Nephron progenitor cell (in vitro differentiated cells): ENCODE measurements around the gene UVRAG.

Experiments used
- DNase-seq: peaks from one replicate; pipeline ENCODE4 v3.0.0; 2021
- H3K27ac Mint-ChIP-seq: 2 replicates; pipeline ENCODE4 v1.8.0; 2021; ENCODE audit warnings: mild to moderate bottlenecking, moderate library complexity, mixed read lengths
- H3K27me3 Mint-ChIP-seq: 2 replicates; pipeline ENCODE4 v1.8.0; 2021; ENCODE audit warnings: mild to moderate bottlenecking, low read depth, mixed read lengths; ENCODE audit not compliant: poor library complexity
- H3K36me3 Mint-ChIP-seq: 2 replicates; pipeline ENCODE4 v1.8.0; 2021; ENCODE audit warnings: low read depth, mixed read lengths
- H3K4me1 Mint-ChIP-seq: 2 replicates; pipeline ENCODE4 v1.8.0; 2021; ENCODE audit warnings: mixed read lengths
- H3K4me3 Mint-ChIP-seq: 2 replicates; pipeline ENCODE4 v1.8.0; 2021; ENCODE audit warnings: mild to moderate bottlenecking, moderate library complexity, mixed read lengths
- H3K9me3 Mint-ChIP-seq: 2 replicates; pipeline ENCODE4 v1.8.0; 2021; ENCODE audit warnings: mild to moderate bottlenecking, moderate library complexity, mixed read lengths
- TF ChIP-seq, protein P1 (sequence below): fragments of 200-600 bp; sonication (generic); IDR thresholded peaks from 2 replicates; pipeline ENCODE4 v1.5.0; 2021; ENCODE audit warnings: antibody characterized with exemption

UVRAG gene

GRCh38 chr11:75934851-75935250, 119.8 kb downstream of the UVRAG start:
- no peak for DNase-seq
- Mint-ChIP-seq H3K36me3 (peaks cover 13% of the 10 kb centered on the region), H3K4me3 (no peak overlapping the region), H3K27ac (no peak overlapping the region), H3K27me3 (no peaks in the 10 kb centered on the region), H3K4me1 (no peaks in the 10 kb centered on the region), H3K9me3 (peaks cover 5% of the 10 kb centered on the region)
- TF ChIP-seq, protein P1, sequence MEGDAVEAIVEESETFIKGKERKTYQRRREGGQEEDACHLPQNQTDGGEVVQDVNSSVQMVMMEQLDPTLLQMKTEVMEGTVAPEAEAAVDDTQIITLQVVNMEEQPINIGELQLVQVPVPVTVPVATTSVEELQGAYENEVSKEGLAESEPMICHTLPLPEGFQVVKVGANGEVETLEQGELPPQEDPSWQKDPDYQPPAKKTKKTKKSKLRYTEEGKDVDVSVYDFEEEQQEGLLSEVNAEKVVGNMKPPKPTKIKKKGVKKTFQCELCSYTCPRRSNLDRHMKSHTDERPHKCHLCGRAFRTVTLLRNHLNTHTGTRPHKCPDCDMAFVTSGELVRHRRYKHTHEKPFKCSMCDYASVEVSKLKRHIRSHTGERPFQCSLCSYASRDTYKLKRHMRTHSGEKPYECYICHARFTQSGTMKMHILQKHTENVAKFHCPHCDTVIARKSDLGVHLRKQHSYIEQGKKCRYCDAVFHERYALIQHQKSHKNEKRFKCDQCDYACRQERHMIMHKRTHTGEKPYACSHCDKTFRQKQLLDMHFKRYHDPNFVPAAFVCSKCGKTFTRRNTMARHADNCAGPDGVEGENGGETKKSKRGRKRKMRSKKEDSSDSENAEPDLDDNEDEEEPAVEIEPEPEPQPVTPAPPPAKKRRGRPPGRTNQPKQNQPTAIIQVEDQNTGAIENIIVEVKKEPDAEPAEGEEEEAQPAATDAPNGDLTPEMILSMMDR: no peak

- no peak for DNase-seq
- Mint-ChIP-seq H3K9me3 (no peaks in the 10 kb centered on the region), H3K27ac (no peak overlapping the region), H3K27me3 (no peaks in the 10 kb centered on the region), H3K4me3 (no peak overlapping the region), H3K4me1 (no peaks in the 10 kb centered on the region), H3K36me3 (peaks cover under 1% of the 10 kb centered on the region)
- TF ChIP-seq, protein P1: no peak
Measured at GRCh38 chr11:75938543-75938942, 123.5 kb downstream of the UVRAG start.

GRCh38 chr11:75939516-75939915, 124.5 kb downstream of the UVRAG start:
- Mint-ChIP-seq H3K27ac (no peak overlapping the region), H3K27me3 (no peaks in the 10 kb centered on the region), H3K9me3 (no peaks in the 10 kb centered on the region), H3K4me3 (no peak overlapping the region), H3K4me1 (no peaks in the 10 kb centered on the region), H3K36me3 (no peaks in the 10 kb centered on the region)
- TF ChIP-seq, protein P1: no peak
- DNase-seq: no peak

- H3K4me3 Mint-ChIP-seq: no peak overlapping the region
- H3K9me3 Mint-ChIP-seq: no peaks in the 10 kb centered on the region
- no peak for DNase-seq
- no peaks in the 10 kb centered on the region for H3K4me1 Mint-ChIP-seq
- H3K27ac Mint-ChIP-seq: no peak overlapping the region
- TF ChIP-seq, protein P1: no peak
- H3K36me3 Mint-ChIP-seq: no peaks in the 10 kb centered on the region
- no peaks in the 10 kb centered on the region for H3K27me3 Mint-ChIP-seq
Measured at GRCh38 chr11:75939992-75940391, 125.0 kb downstream of the UVRAG start.

DNA sequence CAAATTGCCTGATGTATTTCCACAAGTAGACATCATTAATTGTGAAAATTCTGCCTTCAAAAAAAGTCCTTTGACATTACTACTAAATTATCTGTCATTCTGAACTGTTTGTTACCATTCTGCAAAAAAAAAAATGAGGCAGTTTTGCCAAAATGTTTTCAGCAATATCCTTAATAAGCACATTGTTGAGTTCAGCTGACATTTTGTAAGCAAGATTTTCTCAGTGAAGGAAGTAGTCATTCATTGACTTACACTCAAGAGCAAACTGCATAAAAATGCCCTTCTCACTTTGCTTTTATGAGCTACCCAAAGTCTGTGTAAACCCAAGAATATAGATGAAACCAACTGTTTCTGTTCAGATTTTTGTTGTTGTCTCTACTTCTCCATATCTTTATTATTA, 125.9 kb downstream of the UVRAG start:
- Mint-ChIP-seq H3K36me3 (no peaks in the 10 kb centered on the region), H3K4me3 (no peak overlapping the region), H3K4me1 (peaks cover 2% of the 10 kb centered on the region), H3K27me3 (peaks cover 2% of the 10 kb centered on the region), H3K9me3 (no peaks in the 10 kb centered on the region), H3K27ac (no peak overlapping the region)
- DNase-seq: no peak
- TF ChIP-seq, protein P1: no peak

- H3K27me3 Mint-ChIP-seq: peaks cover 2% of the 10 kb centered on the region
- DNase-seq: no peak
- H3K9me3 Mint-ChIP-seq: no peaks in the 10 kb centered on the region
- peaks cover 14% of the 10 kb centered on the region for H3K4me1 Mint-ChIP-seq
- H3K36me3 Mint-ChIP-seq: no peaks in the 10 kb centered on the region
- H3K27ac Mint-ChIP-seq: no peak overlapping the region
- TF ChIP-seq, protein P1: no peak
- H3K4me3 Mint-ChIP-seq: no peak overlapping the region
Measured at GRCh38 chr11:75944515-75944914, 129.5 kb downstream of the UVRAG start.
